GM13977 (cell line): ENCODE data around the gene LRRN4CL.
A peak's percentile ranks its signal among the peaks of the same experiment; 100 is the strongest.

ENCODE experiments used
- DNase-seq: peaks from one replicate; pipeline ENCODE4 v3.0.0; 2012; ENCODE audit warnings: low spot score
- CTCF ChIP-seq: IDR thresholded peaks from 2 replicates; pipeline ENCODE4 v1.5.1; 2012; ENCODE audit warnings: mild to moderate bottlenecking, control low read depth; ENCODE audit not compliant: insufficient read depth; ENCODE audit errors: extremely low read depth, missing control alignments
- in situ Hi-C: fragments of 300-500 bp; cut with MboI; formaldehyde crosslinking; loops from one replicate; pipeline ENCODE4 v1.12.0; 2022; ENCODE audit warnings: low sequenced_read_pairs, low pct_unique_long_range_greater_than_20kb, mixed read lengths, inconsistent platforms; ENCODE audit not compliant: unreplicated experiment

LRRN4CL gene

DNA sequence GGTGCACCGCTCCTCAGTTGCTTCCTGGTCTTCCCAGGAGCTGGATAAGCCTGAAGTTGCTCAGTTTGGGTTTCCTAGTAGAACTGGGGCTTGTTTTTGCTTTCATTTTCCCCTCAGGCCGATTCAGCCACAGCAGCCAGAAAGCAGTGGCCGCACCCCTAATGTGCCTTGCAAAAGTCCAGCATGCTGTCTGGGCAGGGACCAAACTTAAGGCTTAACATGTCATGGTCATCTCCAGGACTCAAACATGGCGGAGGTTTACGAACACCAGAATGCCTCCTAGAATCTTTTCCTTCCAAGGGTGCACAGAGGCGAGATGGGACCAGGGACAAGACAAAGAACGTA, 20.6 kb upstream of the LRRN4CL start:
- TF ChIP-seq CTCF: no peak
- in situ Hi-C loops: no loop called here
- peak; percentile 38 for DNase-seq

- TF ChIP-seq CTCF: peak; percentile 14
- peak; percentile 92 for DNase-seq
- in situ Hi-C loops: no loop called here
Observed at GRCh38 chr11:62709247-62710000, 20.1 kb upstream of the LRRN4CL start.

- TF ChIP-seq CTCF: no peak
- in situ Hi-C loops: no loop called here
- no peak for DNase-seq
Observed at GRCh38 chr11:62708793-62709192, 19.5 kb upstream of the LRRN4CL start.

DNA sequence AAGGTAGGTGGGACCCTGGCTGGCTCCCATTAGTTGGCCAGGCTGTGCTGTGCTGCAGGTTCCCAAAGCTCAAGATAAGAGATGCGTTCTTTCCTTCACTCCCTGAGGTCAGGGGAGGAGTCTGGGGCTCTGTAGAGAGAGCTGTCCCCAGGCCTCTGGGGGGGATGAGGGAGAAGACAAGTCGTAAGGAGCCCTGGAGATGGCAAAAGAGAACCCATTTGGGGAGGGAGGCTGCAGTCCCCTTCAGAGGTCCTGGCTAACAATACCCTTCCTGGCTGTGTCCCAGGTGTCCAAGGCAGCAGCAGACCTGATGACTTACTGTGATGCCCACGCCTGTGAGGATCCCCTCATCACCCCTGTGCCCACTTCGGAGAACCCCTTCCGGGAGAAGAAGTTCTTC, 19.1 kb upstream of the LRRN4CL start:
- no peak for TF ChIP-seq CTCF
- in situ Hi-C loops: no loop called here
- DNase-seq: no peak

DNA sequence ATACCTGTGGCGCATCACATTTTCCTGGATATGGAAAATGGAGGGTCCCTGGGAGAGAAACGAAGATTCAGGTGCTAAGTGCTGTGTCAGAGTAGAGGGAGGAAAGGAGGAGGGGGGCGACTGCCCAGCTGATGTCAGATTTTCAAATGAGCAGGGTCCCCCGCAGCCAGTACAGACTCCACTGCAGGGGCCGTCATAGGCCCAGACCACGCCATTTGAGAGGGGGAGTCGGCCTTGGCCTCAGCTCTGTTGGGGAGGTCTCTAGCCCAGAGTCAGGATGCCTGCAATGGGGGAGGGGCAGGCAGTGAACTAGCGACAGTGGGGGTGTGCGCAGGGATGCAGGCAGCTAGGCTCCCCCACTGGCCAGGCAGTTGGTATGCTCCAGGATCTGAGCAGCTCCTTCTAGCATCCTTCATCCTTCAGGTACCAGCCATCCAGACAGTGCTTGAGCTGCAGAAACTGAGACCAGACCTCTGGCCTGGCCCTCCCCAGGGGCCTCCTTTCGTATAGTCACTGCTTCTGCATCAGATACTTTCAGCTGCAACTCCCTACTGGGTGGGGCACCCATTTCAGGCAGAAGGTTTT, 18.0 kb upstream of the LRRN4CL start, which contains the start of the genes BSCL2 and GNG3:
Gene BSCL2 (minus strand): TSS at position 148 of the 585 bp plus-strand sequence. CDS start 229 bp downstream, outside the sequence.
Gene GNG3 (plus strand): TSS at position 400 of the 585 bp plus-strand sequence. CDS start 620 bp downstream, outside the sequence.
- DNase-seq: no peak
- in situ Hi-C loops: no loop called here
- TF ChIP-seq CTCF: no peak

DNA sequence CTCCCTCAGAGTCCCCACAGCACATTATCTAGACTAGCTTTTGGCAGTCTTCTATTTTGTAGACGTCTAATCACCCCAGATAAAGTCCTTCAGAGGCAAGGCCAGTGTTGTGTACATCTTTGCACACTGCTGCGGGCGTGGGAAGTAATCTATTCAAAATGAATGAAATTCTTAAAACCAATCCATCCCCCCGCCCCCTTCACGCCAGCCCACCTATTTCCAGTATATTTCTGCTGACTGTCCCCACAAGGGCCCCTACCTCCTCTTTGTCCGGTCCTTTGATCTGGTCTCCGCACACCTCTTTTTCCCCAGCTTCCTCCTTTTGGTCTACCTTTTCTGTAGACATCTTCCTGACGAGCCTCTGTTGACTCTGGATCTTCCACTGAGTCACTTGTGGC, 17.5 kb upstream of the LRRN4CL start:
- DNase-seq: no peak
- TF ChIP-seq CTCF: no peak
- in situ Hi-C loops: no loop called here
